K562 (cell line): ENCODE data around the gene PLEKHN1. TPM values are rescaled to one million over a fixed set of nuclear protein-coding genes. Genes with fewer than 3 reads are reported as not detected.

Experiments
- ATAC-seq: fragments of 200-7000 bp; cut with Tn5 transposase; 3 replicates; pipeline ENCODE4 v1.9.1; 2020; ENCODE audit warnings: moderate library complexity
- BruUV-seq: library from RNA; stranded (reverse); fragments of 400-500 nt; replicated peaks from 2 replicates; lab custom pipeline; 2021; lab: Mats Ljungman, UMichigan
- CTCF ChIA-PET: fragments of 300-600 bp; formaldehyde crosslinking; extraction: SDS; loops from one replicate; lab custom pipeline; 2021; ENCODE audit warnings: low intra/inter-chr PET ratio; lab: Yijun Ruan, JAX
- POLR2A ChIA-PET: fragments of 300-600, 350-650 bp; sonication (Branson Sonifier 250); formaldehyde crosslinking; extraction: SDS; loops from one replicate; lab custom pipeline; 2021; ENCODE audit warnings: antibody characterized with exemption, inconsistent platforms; lab: Yijun Ruan, JAX
- DNase-seq, 4 experiments: peaks; one replicate each; pipeline versions ENCODE4 v3.0.0 to v3.0.0-alpha.2; 2011 to 2018; ENCODE audit warnings: low spot score in 3 of 4, mixed read lengths in 3 of 4; ENCODE audit errors: extremely low read depth in 1 of 4
- FAIRE-seq: peaks from 2 replicates; lab custom pipeline; 2011; peaks lifted over from hg19 to GRCh38; lab: Jason Lieb, UNC
- H2AFZ ChIP-seq: 2 replicates; pipeline ENCODE4 v1.6.0; 2011; ENCODE audit warnings: low read depth, low read length, control low read depth, inconsistent platforms
- H3K27ac ChIP-seq: fragments of 200-600 bp; 3 replicates; pipeline ENCODE4 v1.8.0; 2011; ENCODE audit warnings: low read depth, mild to moderate bottlenecking, control low read depth, inconsistent platforms, low read length, moderate library complexity, mixed read lengths; ENCODE audit errors: extremely low read depth
- H3K27me3 ChIP-seq, 2 experiments: fragments of 300-600 bp in 1 of 2; 2 replicates in 1 of 2; 3 replicates in 1 of 2; pipeline versions ENCODE4 v1.6.0 to v1.8.0; 2011; ENCODE audit warnings: inconsistent platforms in 2 of 2, low read length in 2 of 2, mild to moderate bottlenecking in 1 of 2, mixed read lengths in 1 of 2, moderate library complexity in 1 of 2; ENCODE audit not compliant: control insufficient read depth in 2 of 2, insufficient read depth in 2 of 2
- H3K36me3 ChIP-seq: fragments of 300-600 bp; 3 replicates; pipeline ENCODE4 v1.8.0; 2011; ENCODE audit warnings: mild to moderate bottlenecking, low read length, inconsistent platforms; ENCODE audit not compliant: control insufficient read depth, insufficient read depth
- H3K4me1 ChIP-seq, 2 experiments: fragments of 200-600 bp in 1 of 2; replicated peaks in 1 of 2; 2 replicates in 1 of 2; 3 replicates in 1 of 2; pipeline versions ENCODE4 v1.5.1 to v1.8.0; 2011; ENCODE audit warnings: inconsistent platforms in 2 of 2, low read length in 2 of 2, mild to moderate bottlenecking in 1 of 2, mixed read lengths in 1 of 2, moderate library complexity in 1 of 2; ENCODE audit not compliant: control insufficient read depth in 2 of 2, insufficient read depth in 2 of 2
- H3K4me2 ChIP-seq: 2 replicates; pipeline ENCODE4 v1.6.1; 2011; ENCODE audit warnings: low read length, control low read depth, inconsistent platforms, mixed read lengths; ENCODE audit not compliant: insufficient read depth
- H3K4me3 ChIP-seq: fragments of 200-600 bp; sonication (generic), shearing (Covaris generic); 2 replicates; pipeline ENCODE4 v1.5.1; 2016; ENCODE audit warnings: control low read depth, inconsistent platforms
- H3K79me2 ChIP-seq: fragments of 200-600 bp; 3 replicates; pipeline ENCODE4 v1.8.0; 2011; ENCODE audit warnings: low read length, inconsistent platforms; ENCODE audit not compliant: control insufficient read depth, insufficient read depth
- H3K9ac ChIP-seq, 2 experiments: 2 replicates each; pipeline versions ENCODE4 v1.6.0 to v1.6.1; 2011; ENCODE audit warnings: low read depth in 2 of 2, low read length in 2 of 2, control low read depth in 1 of 2, inconsistent platforms in 1 of 2, mild to moderate bottlenecking in 1 of 2, mixed read lengths in 1 of 2; ENCODE audit not compliant: insufficient read depth in 1 of 2
- H3K9me1 ChIP-seq: one replicate; pipeline ENCODE4 v1.6.0; 2011; ENCODE audit warnings: inconsistent platforms, mild to moderate bottlenecking, low read length, moderate library complexity; ENCODE audit not compliant: control insufficient read depth, insufficient read depth
- H3K9me3 ChIP-seq: replicated peaks from 2 replicates; pipeline ENCODE4 v1.5.1; 2011; ENCODE audit warnings: low read depth, low read length, inconsistent platforms; ENCODE audit not compliant: control insufficient read depth, insufficient read depth
- H4K20me1 ChIP-seq: replicated peaks from 2 replicates; pipeline ENCODE4 v1.6.1; 2011; ENCODE audit warnings: low read length, inconsistent platforms, mixed read lengths; ENCODE audit not compliant: control insufficient read depth, insufficient read depth
- CTCF ChIP-seq, 3 experiments: IDR thresholded peaks in 2 of 3; conservative IDR thresholded peaks in 1 of 3; 2 replicates each; pipeline ENCODE4 v1.5.1; 2011 to 2012; ENCODE audit warnings: low read length in 3 of 3, mild to moderate bottlenecking in 3 of 3, control low read depth in 2 of 3, improper control_type of control experiment in 1 of 3, inconsistent platforms in 1 of 3, low read depth in 1 of 3, mixed read lengths in 1 of 3, moderate library complexity in 1 of 3; ENCODE audit not compliant: insufficient read depth in 2 of 3
- CTCFL ChIP-seq: IDR thresholded peaks from 2 replicates; pipeline ENCODE4 v1.6.1; 2011; ENCODE audit warnings: borderline replicate concordance, low read depth, mild to moderate bottlenecking, moderate library complexity, low read length; ENCODE audit not compliant: insufficient read depth, poor library complexity, severe bottlenecking
- ZFP36 ChIP-seq: fragments of 150-350 bp; IDR thresholded peaks from 2 replicates; pipeline ENCODE4 v1.6.1; 2018; ENCODE audit warnings: low read length, low read depth; ENCODE audit not compliant: partially characterized antibody
- ZNF408 ChIP-seq: fragments of 250-450 bp; sonication (Bioruptor Pico); IDR thresholded peaks from 2 replicates; pipeline ENCODE4 v1.4.0; 2020; ENCODE audit warnings: low read depth, mild to moderate bottlenecking, moderate library complexity
- WGBS: fragments of 100-300 bp; shearing (Covaris generic); methylation state at CpG from one replicate; pipeline ENCODE4 v1.1.6; 2016; ENCODE audit warnings: low coverage, mixed read lengths; ENCODE audit not compliant: insufficient coverage; ENCODE audit errors: missing lambda C conversion rate; 5-methylcytosine and 5-hydroxymethylcytosine counted together
- in situ Hi-C: fragments of 300-500 bp; cut with MboI; formaldehyde crosslinking; loops from 4 replicates; pipeline ENCODE4 v1.15.0; 2018; ENCODE audit warnings: inconsistent platforms, mixed read lengths
- intact Hi-C: fragments of 100-400 bp; cut with micrococcal nuclease; formaldehyde crosslinking; loops from 2 replicates; pipeline ENCODE4 v1.14.2; 2022
- polyA plus RNA-seq, 8 experiments: library from polyadenylated mRNA; depleted of rRNA in 4 of 8; stranded (reverse) in 5 of 8; unstranded in 3 of 8; fragments of >200 nt; fragmentation: Nextera tagmentation in 2 of 8; fragmentation: Illumina TruSeq in 1 of 8; extraction: Ambion mirVana in 2 of 8; extraction: Trizol in 1 of 8; gene quantifications; 2 replicates each; pipeline versions ENCODE4 v1.2.1 to v1.2.3, GENCODE V29; 2011 to 2014; ENCODE audit warnings: inconsistent platforms in 1 of 8, missing spikeins in 1 of 8
- total RNA-seq, 7 experiments: library from RNA; depleted of rRNA in 6 of 7; stranded (reverse); fragments of >200 nt in 6 of 7; fragmentation: Illumina TruSeq in 2 of 7; extraction: Trizol in 2 of 7; gene quantifications; 2 replicates each; pipeline versions ENCODE4 v1.2.1 to v1.2.3, GENCODE V29; 2011 to 2021; ENCODE audit warnings: low replicate concordance in 1 of 7

The PLEKHN1 gene
- total and polyA plus RNA-seq, 9 of the 15 experiments (the other 6 are each of a cell fraction or from before 2014, with no cell fraction given) = 0.07 to 1.5 (median 0.13) TPM; not detected in 2

GRCh38 chr1:951364-951763, 14.9 kb upstream of the PLEKHN1 start:
- DNase-seq (no peak), FAIRE-seq (no peak), ATAC-seq (peak; percentile 18; the same call in 1 of the 3 replicates)
- Histone ChIP-seq H3K27ac (no peak overlapping the region), H2AFZ (no peak overlapping the region), H3K4me2 (no peak overlapping the region), H3K9me3 (no peaks in the 10 kb centered on the region), H4K20me1 (peaks cover 10% of the 10 kb centered on the region), H3K4me1 (peaks cover 0 to 45% of the 10 kb centered on the region in 2 experiments; a peak in 1 of 5 replicates), H3K9ac (peak overlapping the region in 1 of 2 experiments; percentile 20; a peak in 1 of 4 replicates), H3K79me2 (peaks cover 10% of the 10 kb centered on the region; the same call in 2 of the 3 replicates), H3K27me3 (no peaks in the 10 kb centered on the region), H3K36me3 (peaks cover 100% of the 10 kb centered on the region), H3K9me1 (no peaks in the 10 kb centered on the region), H3K4me3 (no peak overlapping the region)
- ChIA-PET POLR2A (interaction anchor here (1.0 to 1.4 kb wide), 2 partner anchors 10 to 13 kb away, joined by 4 to 11 read pairs; no protein-coding TSS in a partner anchor), CTCF (no interaction called here)
- in situ Hi-C loops (no loop called here), intact Hi-C loops (no loop called here)
- whole genome bisulfite sequencing = 85% methylated on average over 6 of the region's 6 CpGs
- TF ChIP-seq CTCF (IDR thresholded peaks at IDR 0.05 in 2 of 3, conservative IDR thresholded peaks at IDR 0.05 in 1 of 3; ENCODE audit: insufficient read depth in 2 of 3, low read depth in 1 of 3, low read length in 3 of 3) (peak in 2 of 3 experiments; percentile 21 to 24; a peak in 1 of 6 replicates), ZFP36 (no peak), CTCFL (peak; percentile 10), ZNF408 (CRISPR knock-in tag) (no peak)
- no TSS peak for BruUV-seq
